Endothelial cell of umbilical vein (primary cell): ENCODE measurements around the gene ESRRA. TPM values are rescaled to one million over a fixed set of nuclear protein-coding genes. Genes with fewer than 3 reads are reported as not detected.

Experiments
- BruUV-seq: library from RNA; stranded (reverse); fragments of 400-500 nt; replicated peaks from 2 replicates; lab custom pipeline; 2021; lab: Mats Ljungman, UMichigan
- CTCF ChIA-PET: fragments of 300-600, 350-600 bp; sonication (Branson Sonifier 250); formaldehyde crosslinking; loops from one replicate; lab custom pipeline; 2021; ENCODE audit warnings: antibody characterized with exemption, inconsistent platforms; lab: Charles Lee
- POLR2A ChIA-PET: fragments of 300-600, 350-600 bp; sonication (Branson Sonifier 250); formaldehyde crosslinking; loops from one replicate; lab custom pipeline; 2021; ENCODE audit warnings: antibody characterized with exemption, inconsistent platforms; lab: Charles Lee
- DNase-seq: peaks from one replicate; pipeline ENCODE4 v3.0.0-alpha.2; 2011; ENCODE audit warnings: low read depth, low spot score
- FAIRE-seq: peaks from 2 replicates; lab custom pipeline; 2011; peaks lifted over from hg19 to GRCh38; lab: Jason Lieb, UNC
- H2AFZ ChIP-seq: 2 replicates; pipeline ENCODE4 v1.6.0; 2012; ENCODE audit warnings: low read depth, low read length, control low read depth, inconsistent platforms
- H3K27ac ChIP-seq: 2 replicates; pipeline ENCODE4 v1.5.1; 2011; ENCODE audit warnings: low read depth, mild to moderate bottlenecking, control low read depth, low read length, moderate library complexity; ENCODE audit not compliant: insufficient read depth
- H3K27me3 ChIP-seq, 2 experiments: 2 replicates each; pipeline versions ENCODE4 v1.6.0 to v1.6.1; 2011; ENCODE audit warnings: low read length in 2 of 2, mixed read lengths in 1 of 2; ENCODE audit not compliant: control insufficient read depth in 2 of 2, insufficient read depth in 2 of 2
- H3K36me3 ChIP-seq, 2 experiments: 2 replicates in 1 of 2; 3 replicates in 1 of 2; pipeline ENCODE4 v1.5.1; 2011; ENCODE audit warnings: low read length in 2 of 2, mild to moderate bottlenecking in 1 of 2, moderate library complexity in 1 of 2; ENCODE audit not compliant: control insufficient read depth in 2 of 2, insufficient read depth in 2 of 2; ENCODE audit errors: extremely low read depth in 1 of 2
- H3K4me1 ChIP-seq: 3 replicates; pipeline ENCODE4 v1.5.1; 2011; ENCODE audit warnings: mild to moderate bottlenecking, low read length; ENCODE audit not compliant: control insufficient read depth, insufficient read depth; ENCODE audit errors: extremely low read depth
- H3K4me2 ChIP-seq: 2 replicates; pipeline ENCODE4 v1.6.1; 2011; ENCODE audit warnings: low read length, control low read depth, mixed read lengths; ENCODE audit not compliant: insufficient read depth
- H3K4me3 ChIP-seq, 3 experiments: fragments of 200-600 bp in 1 of 3; sonication (generic), shearing (Covaris generic) in 1 of 3; replicated peaks in 1 of 3; 2 replicates each; pipeline ENCODE4 v1.5.1; 2011 to 2016; ENCODE audit warnings: control low read depth in 3 of 3, low read length in 3 of 3, mild to moderate bottlenecking in 2 of 3, inconsistent platforms in 1 of 3, low read depth in 1 of 3, moderate library complexity in 1 of 3; ENCODE audit not compliant: insufficient read depth in 1 of 3
- H3K79me2 ChIP-seq: 2 replicates; pipeline ENCODE4 v1.6.0; 2012; ENCODE audit warnings: low read length, inconsistent platforms; ENCODE audit not compliant: control insufficient read depth, insufficient read depth
- H3K9ac ChIP-seq: replicated peaks from 2 replicates; pipeline ENCODE3; 2011; ENCODE audit warnings: low read length, control low read depth; ENCODE audit not compliant: insufficient read depth; ENCODE audit errors: extremely low read depth
- H3K9me1 ChIP-seq: replicated peaks from 3 replicates; pipeline ENCODE4 v1.6.0; 2011; ENCODE audit warnings: mild to moderate bottlenecking, low read length; ENCODE audit not compliant: control insufficient read depth, insufficient read depth; ENCODE audit errors: extremely low read depth
- H3K9me3 ChIP-seq: replicated peaks from 2 replicates; pipeline ENCODE4 v1.5.1; 2012; ENCODE audit warnings: low read length, inconsistent platforms; ENCODE audit not compliant: control insufficient read depth, insufficient read depth
- H4K20me1 ChIP-seq: replicated peaks from 2 replicates; pipeline ENCODE3; 2011; ENCODE audit warnings: mild to moderate bottlenecking, low read length; ENCODE audit not compliant: control insufficient read depth, insufficient read depth; ENCODE audit errors: extremely low read depth
- CTCF ChIP-seq, 2 donors: IDR thresholded peaks; 1 replicate in 1 of 2; 2 replicates in 1 of 2; pipeline ENCODE4 v1.5.1; 2011; ENCODE audit warnings: low read length in 2 of 2, mild to moderate bottlenecking in 2 of 2, moderate library complexity in 2 of 2, control low read depth in 1 of 2, inconsistent platforms in 1 of 2, low read depth in 1 of 2; ENCODE audit not compliant: insufficient read depth in 1 of 2; ENCODE audit errors: extremely low read depth in 1 of 2
- EZH2 ChIP-seq: IDR thresholded peaks from 2 replicates; pipeline ENCODE4 v1.6.1; 2012; ENCODE audit warnings: borderline replicate concordance, low read depth, mild to moderate bottlenecking, moderate library complexity, low read length, inconsistent platforms; ENCODE audit not compliant: severe bottlenecking
- FOS ChIP-seq: IDR thresholded peaks from 2 replicates; pipeline ENCODE4 v1.6.1; 2011; ENCODE audit warnings: mild to moderate bottlenecking, low read length, moderate library complexity, borderline replicate concordance; ENCODE audit not compliant: insufficient read depth
- GATA2 ChIP-seq: IDR thresholded peaks from 2 replicates; pipeline ENCODE4 v1.7.0; 2011; ENCODE audit warnings: low read depth, mild to moderate bottlenecking, moderate library complexity, mixed read lengths, low read length; ENCODE audit not compliant: insufficient read length, insufficient read depth
- JUN ChIP-seq: IDR thresholded peaks from 2 replicates; pipeline ENCODE4 v1.6.1; 2011; ENCODE audit warnings: borderline replicate concordance, low read depth; ENCODE audit not compliant: insufficient read length, insufficient read depth
- MAX ChIP-seq: IDR thresholded peaks from 2 replicates; pipeline ENCODE4 v1.6.1; 2011; ENCODE audit not compliant: insufficient read depth, insufficient read length
- MYC ChIP-seq: IDR thresholded peaks from one replicate; pipeline ENCODE4 v1.6.1; 2011; ENCODE audit warnings: mild to moderate bottlenecking, low read depth, low read length
- POLR2A ChIP-seq: IDR thresholded peaks from 2 replicates; pipeline ENCODE4 v1.6.1; 2012; ENCODE audit warnings: low read depth, mild to moderate bottlenecking, control low read depth, low read length
- POLR2AphosphoS5 ChIP-seq: IDR thresholded peaks from 2 replicates; pipeline ENCODE4 v1.6.1; 2012; ENCODE audit warnings: low read depth, mild to moderate bottlenecking, control low read depth, low read length, moderate library complexity; ENCODE audit not compliant: insufficient read depth
- dilution Hi-C: fragments of 300-500 bp; cut with MboI; formaldehyde crosslinking; loops from one replicate; pipeline ENCODE4 v1.15.0; 2019; ENCODE audit warnings: low sequenced_read_pairs; ENCODE audit not compliant: extremely low pct_ligation_motif_present
- intact Hi-C: fragments of 100-400 bp; cut with micrococcal nuclease; formaldehyde crosslinking; loops from one replicate; pipeline ENCODE4 v1.10.0; 2022
- polyA plus RNA-seq, 4 experiments: library from polyadenylated mRNA; depleted of rRNA in 3 of 4; stranded (reverse) in 3 of 4; unstranded in 1 of 4; fragments of >200 nt; gene quantifications; 2 replicates each; pipeline versions ENCODE4 v1.2.1 to v1.2.3, GENCODE V29; 2011 to 2012; ENCODE audit warnings: missing spikeins in 1 of 4
- total RNA-seq: library from RNA; stranded (reverse); gene quantifications from 2 replicates; pipeline ENCODE4 v1.2.3, GENCODE V29; 2021

Gene ESRRA
- total and polyA plus RNA-seq, 2 donors (not counting 3 experiments of a cell fraction or from before 2014, with no cell fraction given): 17.2 to 37.4 TPM

GRCh38 chr11:64296236-64296635, 9.1 kb upstream of the ESRRA start:
- Histone ChIP-seq H3K9me3 (no peaks in the 10 kb centered on the region), H3K27ac (no peak overlapping the region), H3K4me3 (no peak overlapping the region), H3K36me3 (no peaks in the 10 kb centered on the region), H3K79me2 (no peaks in the 10 kb centered on the region), H3K4me1 (peaks cover 17% of the 10 kb centered on the region), H3K9ac (no peak overlapping the region), H3K27me3 (peaks cover 57 to 86% of the 10 kb centered on the region in 2 experiments), H4K20me1 (no peaks in the 10 kb centered on the region), H3K9me1 (no peaks in the 10 kb centered on the region), H2AFZ (no peak overlapping the region), H3K4me2 (no peak overlapping the region)
- intact Hi-C loops (no loop called here), dilution Hi-C loops (no loop called here)
- FAIRE-seq: no peak
- BruUV-seq: no TSS peak
- ChIA-PET POLR2A (no interaction called here), CTCF (interaction anchor here (1.7 kb wide), 1 partner anchor 92 kb away, joined by 6 read pairs; no protein-coding TSS in a partner anchor)
- DNase-seq: no peak
- TF ChIP-seq POLR2AphosphoS5: no peak
- no peak for TF ChIP-seq POLR2A
- no peak for TF ChIP-seq FOS
- no peak for TF ChIP-seq MYC
- TF ChIP-seq MAX: no peak
- TF ChIP-seq EZH2: no peak
- TF ChIP-seq CTCF (IDR thresholded peaks at IDR 0.05; ENCODE audit: extremely low read depth in 1 of 2, insufficient read depth in 1 of 2, low read depth in 1 of 2, low read length in 2 of 2): no peak
- no peak for TF ChIP-seq GATA2
- TF ChIP-seq JUN: no peak
